ENCODE results near the gene PIEZO2. TPM values are rescaled to one million over a fixed set of nuclear protein-coding genes. Genes with fewer than 3 reads are reported as not detected.

The PIEZO2 gene
- total RNA-seq, 1 experiment from 2014 or later, result 5.5 TPM

DNA sequence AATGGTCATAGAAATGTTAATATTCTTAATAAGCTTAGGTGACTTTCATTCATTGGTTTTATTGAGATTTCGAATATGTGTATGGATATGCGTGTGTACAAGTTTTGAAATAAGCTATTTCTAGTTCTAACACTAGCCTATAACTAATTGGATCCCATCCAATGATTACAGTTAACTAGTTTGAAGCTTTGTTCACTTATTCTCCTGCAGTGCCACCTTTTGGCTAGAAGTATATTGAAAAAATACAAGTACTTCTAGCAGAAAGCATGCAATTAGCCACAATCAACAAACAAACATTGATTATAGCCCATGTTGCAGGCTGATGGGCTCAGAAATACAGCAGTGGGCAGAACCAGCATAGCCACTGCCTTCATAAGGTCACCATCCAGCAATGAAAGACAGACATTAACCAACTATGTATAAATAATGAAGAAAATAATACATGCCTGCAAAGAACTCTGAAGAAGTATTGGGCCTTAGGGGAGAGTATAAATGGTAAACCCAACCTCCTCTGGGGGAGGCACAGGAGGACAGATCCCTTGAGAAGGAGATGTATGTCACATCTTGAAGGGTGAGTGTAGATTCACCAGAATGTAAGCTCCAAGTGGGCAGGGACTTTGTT, 5.1 kb upstream of the PIEZO2 start:
- Histone ChIP-seq H3K9me3 (ENCODE audit: low read depth, low read length, poor library complexity, severe bottlenecking) (no peaks in the 10 kb centered on the region), H3K36me3 (ENCODE audit: insufficient read depth, low read length, poor library complexity, severe bottlenecking) (no peaks in the 10 kb centered on the region), H3K27me3 (replicated peaks; ENCODE audit: insufficient read depth, low read depth, low read length, poor library complexity) (peaks cover 24% of the 10 kb centered on the region), H3K4me1 (ENCODE audit: insufficient read depth, low read length, poor library complexity, severe bottlenecking) (peaks cover 10% of the 10 kb centered on the region), H3K27ac (ENCODE audit: low read depth, low read length, poor library complexity, severe bottlenecking) (no peak overlapping the region), H3K4me3 (ENCODE audit: low read depth, low read length, poor library complexity, severe bottlenecking) (no peak overlapping the region)
- CTCF ChIA-PET, result interaction anchor here (0.6 to 1.4 kb wide), 5 partner anchors 10 to 1384 kb away, joined by 3 to 25 read pairs (median 4); no protein-coding TSS in a partner anchor
- POLR2A ChIA-PET (ENCODE audit: low non-redundant PET), result no interaction called here
- intact Hi-C loops (cut with micrococcal nuclease; ENCODE audit: unreplicated experiment), result loop anchor here (1.0 to 10.0 kb wide), 4 partner anchors 112 to 1180 kb away; no protein-coding TSS in a partner anchor
- TF ChIP-seq EZH2 (IDR thresholded peaks at IDR 0.05; ENCODE audit: borderline replicate concordance, low read depth, low read length, poor library complexity, severe bottlenecking), result no peak
- TF ChIP-seq, protein P1, sequence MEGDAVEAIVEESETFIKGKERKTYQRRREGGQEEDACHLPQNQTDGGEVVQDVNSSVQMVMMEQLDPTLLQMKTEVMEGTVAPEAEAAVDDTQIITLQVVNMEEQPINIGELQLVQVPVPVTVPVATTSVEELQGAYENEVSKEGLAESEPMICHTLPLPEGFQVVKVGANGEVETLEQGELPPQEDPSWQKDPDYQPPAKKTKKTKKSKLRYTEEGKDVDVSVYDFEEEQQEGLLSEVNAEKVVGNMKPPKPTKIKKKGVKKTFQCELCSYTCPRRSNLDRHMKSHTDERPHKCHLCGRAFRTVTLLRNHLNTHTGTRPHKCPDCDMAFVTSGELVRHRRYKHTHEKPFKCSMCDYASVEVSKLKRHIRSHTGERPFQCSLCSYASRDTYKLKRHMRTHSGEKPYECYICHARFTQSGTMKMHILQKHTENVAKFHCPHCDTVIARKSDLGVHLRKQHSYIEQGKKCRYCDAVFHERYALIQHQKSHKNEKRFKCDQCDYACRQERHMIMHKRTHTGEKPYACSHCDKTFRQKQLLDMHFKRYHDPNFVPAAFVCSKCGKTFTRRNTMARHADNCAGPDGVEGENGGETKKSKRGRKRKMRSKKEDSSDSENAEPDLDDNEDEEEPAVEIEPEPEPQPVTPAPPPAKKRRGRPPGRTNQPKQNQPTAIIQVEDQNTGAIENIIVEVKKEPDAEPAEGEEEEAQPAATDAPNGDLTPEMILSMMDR (conservative IDR thresholded peaks at IDR 0.05; ENCODE audit: low read depth, low read length), result peak; percentile 69
- DNase-seq (ENCODE audit: low spot score), result peak; percentile 69
- no TSS peak for BruUV-seq (replicated peaks)

DNA sequence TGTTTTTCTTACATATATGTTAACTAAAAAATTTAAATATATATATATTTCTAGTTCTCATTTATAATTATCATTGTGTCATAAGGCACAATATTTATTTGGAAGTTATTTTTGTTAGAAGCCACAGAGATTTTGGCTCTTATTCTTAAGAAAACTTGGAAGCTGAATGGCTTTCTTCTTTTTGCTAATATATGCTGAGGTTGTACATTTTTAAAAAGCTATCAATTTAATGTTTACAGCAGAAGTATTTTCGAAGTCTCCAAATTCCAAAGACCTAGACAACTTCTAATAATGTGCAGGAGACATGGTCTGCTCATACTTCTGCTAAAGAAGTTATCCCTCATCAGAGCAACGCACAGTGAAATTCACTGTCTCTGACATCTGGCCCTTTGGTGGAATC, 3.7 kb upstream of the PIEZO2 start:
- POLR2A ChIA-PET (ENCODE audit: low non-redundant PET), result no interaction called here
- H3K36me3 ChIP-seq (ENCODE audit: insufficient read depth, low read length, poor library complexity, severe bottlenecking), result no peaks in the 10 kb centered on the region
- no peak overlapping the region for H3K27ac ChIP-seq (ENCODE audit: low read depth, low read length, poor library complexity, severe bottlenecking)
- H3K4me3 ChIP-seq (ENCODE audit: low read depth, low read length, poor library complexity, severe bottlenecking), result no peak overlapping the region
- no TSS peak for BruUV-seq (replicated peaks)
- TF ChIP-seq, protein P1 (conservative IDR thresholded peaks at IDR 0.05; ENCODE audit: low read depth, low read length), result no peak
- no peak for TF ChIP-seq EZH2 (IDR thresholded peaks at IDR 0.05; ENCODE audit: borderline replicate concordance, low read depth, low read length, poor library complexity, severe bottlenecking)
- CTCF ChIA-PET, result no interaction called here
- intact Hi-C loops (cut with micrococcal nuclease; ENCODE audit: unreplicated experiment), result loop anchor here (5.0 to 10.0 kb wide), 3 partner anchors 111 to 1178 kb away; no protein-coding TSS in a partner anchor
- H3K27me3 ChIP-seq (replicated peaks; ENCODE audit: insufficient read depth, low read depth, low read length, poor library complexity), result peaks cover 34% of the 10 kb centered on the region
- H3K9me3 ChIP-seq (ENCODE audit: low read depth, low read length, poor library complexity, severe bottlenecking), result no peaks in the 10 kb centered on the region
- DNase-seq (ENCODE audit: low spot score), result no peak
- peaks cover 17% of the 10 kb centered on the region for H3K4me1 ChIP-seq (ENCODE audit: insufficient read depth, low read length, poor library complexity, severe bottlenecking)

DNA sequence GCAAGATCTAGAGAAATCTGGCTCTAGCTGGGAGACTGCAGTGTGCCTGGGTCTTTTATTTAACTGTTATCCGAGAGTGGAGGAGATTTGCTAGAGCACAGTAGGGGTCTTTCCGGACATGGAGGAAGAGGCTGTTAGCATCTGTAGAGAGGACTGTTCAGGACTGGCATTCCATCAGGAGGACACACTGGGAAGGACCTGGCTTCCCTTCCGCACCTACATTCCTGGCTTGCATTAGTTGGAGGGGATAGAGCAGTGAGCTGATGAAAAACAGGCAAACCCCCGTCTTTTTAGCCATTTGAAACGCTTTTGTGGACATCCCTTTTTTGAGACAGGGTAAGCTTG, 874 bp upstream of the PIEZO2 start:
- H3K9me3 ChIP-seq (ENCODE audit: low read depth, low read length, poor library complexity, severe bottlenecking), result no peaks in the 10 kb centered on the region
- H3K27me3 ChIP-seq (replicated peaks; ENCODE audit: insufficient read depth, low read depth, low read length, poor library complexity), result peaks cover 49% of the 10 kb centered on the region
- peaks cover 17% of the 10 kb centered on the region for H3K4me1 ChIP-seq (ENCODE audit: insufficient read depth, low read length, poor library complexity, severe bottlenecking)
- no peak overlapping the region for H3K4me3 ChIP-seq (ENCODE audit: low read depth, low read length, poor library complexity, severe bottlenecking)
- no peak for TF ChIP-seq EZH2 (IDR thresholded peaks at IDR 0.05; ENCODE audit: borderline replicate concordance, low read depth, low read length, poor library complexity, severe bottlenecking)
- TF ChIP-seq, protein P1 (conservative IDR thresholded peaks at IDR 0.05; ENCODE audit: low read depth, low read length), result no peak
- POLR2A ChIA-PET (ENCODE audit: low non-redundant PET), result no interaction called here
- intact Hi-C loops (cut with micrococcal nuclease; ENCODE audit: unreplicated experiment), result loop anchor here (1.0 to 10.0 kb wide), 4 partner anchors 108 to 1175 kb away; no protein-coding TSS in a partner anchor
- no peak overlapping the region for H3K27ac ChIP-seq (ENCODE audit: low read depth, low read length, poor library complexity, severe bottlenecking)
- BruUV-seq (replicated peaks), result no TSS peak
- H3K36me3 ChIP-seq (ENCODE audit: insufficient read depth, low read length, poor library complexity, severe bottlenecking), result no peaks in the 10 kb centered on the region
- DNase-seq (ENCODE audit: low spot score), result peak; percentile 90
- CTCF ChIA-PET, result interaction anchor here (0.6 to 1.4 kb wide), 2 partner anchors 330 to 590 kb away, joined by 3 read pairs; no protein-coding TSS in a partner anchor
